GM12891 (cell line): Measurements from ENCODE around the gene ENTPD5. TPM values are rescaled to one million over a fixed set of nuclear protein-coding genes. Genes with fewer than 3 reads are reported as not detected.

ENCODE experiments used
- DNase-seq: peaks from one replicate; pipeline ENCODE4 v3.0.0; 2011; ENCODE audit warnings: low spot score; ENCODE audit not compliant: insufficient read length
- FAIRE-seq: peaks from 2 replicates; lab custom pipeline; 2011; peaks lifted over from hg19 to GRCh38; lab: Jason Lieb, UNC
- PAX5 ChIP-seq: IDR thresholded peaks from 2 replicates; pipeline ENCODE4 v1.6.1; 2011; ENCODE audit warnings: low read length, moderate library complexity, mild to moderate bottlenecking; ENCODE audit not compliant: insufficient read depth, severe bottlenecking
- POLR2A ChIP-seq: IDR thresholded peaks from 2 replicates; pipeline ENCODE4 v1.6.1; 2011; ENCODE audit warnings: low read depth, low read length, control low read depth
- POLR2AphosphoS5 ChIP-seq: IDR thresholded peaks from 2 replicates; pipeline ENCODE4 v1.6.1; 2011; ENCODE audit warnings: low read depth, low read length, control low read depth
- POU2F2 ChIP-seq: IDR thresholded peaks from 2 replicates; pipeline ENCODE4 v1.6.1; 2011; ENCODE audit warnings: low read depth, mild to moderate bottlenecking, control low read depth, low read length, moderate library complexity
- SPI1 ChIP-seq: IDR thresholded peaks from 2 replicates; pipeline ENCODE4 v1.6.1; 2011; ENCODE audit warnings: low read depth, low read length, control low read depth
- TAF1 ChIP-seq: IDR thresholded peaks from 2 replicates; pipeline ENCODE4 v1.6.1; 2011; ENCODE audit warnings: low read depth, low read length, control low read depth
- polyA plus RNA-seq: library from polyadenylated mRNA; unstranded; fragments of >200 nt; gene quantifications from one replicate; pipeline ENCODE4 v1.2.1, GENCODE V29; 2012; ENCODE audit warnings: low read depth, missing spikeins, inconsistent platforms; ENCODE audit not compliant: missing spikeins

ENTPD5 gene
- 4.5 TPM for polyA plus RNA-seq

- peak; percentile 99 for FAIRE-seq
- TF ChIP-seq TAF1 (peak; percentile 41; the same call in 1 of the 2 replicates), POLR2AphosphoS5 (peak; percentile 54; the same call in 1 of the 2 replicates), POLR2A (peak; percentile 44; the same call in 1 of the 2 replicates), POU2F2 (no peak), SPI1 (no peak), PAX5 (no peak)
- peak; percentile 91 for DNase-seq
Measured at GRCh38 chr14:74018586-74019407, at the start of gene ENTPD5, which contains the start of gene BBOF1. Gene ENTPD5 (minus strand): TSS chr14:74019288. CDS start chr14:73988102, 31,186 bp downstream. Gene BBOF1 (plus strand): TSS chr14:74019349. CDS start chr14:74019479, 130 bp downstream.

- DNase-seq (no peak), FAIRE-seq (no peak)
- TF ChIP-seq POLR2AphosphoS5 (no peak), SPI1 (no peak), POLR2A (no peak), POU2F2 (no peak), PAX5 (no peak), TAF1 (no peak)
Measured at GRCh38 chr14:74065746-74066575, 46.9 kb upstream of the ENTPD5 start.

- TF ChIP-seq POLR2AphosphoS5 (no peak), POLR2A (no peak), TAF1 (no peak), PAX5 (no peak), SPI1 (no peak), POU2F2 (no peak)
- DNase-seq, result no peak
- no peak for FAIRE-seq
Measured at GRCh38 chr14:74064883-74065282, 45.8 kb upstream of the ENTPD5 start.

- FAIRE-seq (no peak), DNase-seq (no peak)
- TF ChIP-seq TAF1 (no peak), SPI1 (no peak), PAX5 (no peak), POU2F2 (no peak), POLR2AphosphoS5 (no peak), POLR2A (no peak)
Measured at GRCh38 chr14:74064426-74064825, 45.3 kb upstream of the ENTPD5 start.

- FAIRE-seq (no peak), DNase-seq (no peak)
- no peak for TF ChIP-seq TAF1
- no peak for TF ChIP-seq POLR2AphosphoS5
- no peak for TF ChIP-seq POLR2A
- TF ChIP-seq PAX5, result no peak
Measured at GRCh38 chr14:74062809-74063150, 43.7 kb upstream of the ENTPD5 start.

- TF ChIP-seq POU2F2 (no peak), SPI1 (peak; percentile 77), TAF1 (no peak)
- DNase-seq (peak; percentile 15), FAIRE-seq (no peak)
Measured at GRCh38 chr14:74049876-74050495, 30.9 kb upstream of the ENTPD5 start.

GRCh38 chr14:74048281-74048680, 29.2 kb upstream of the ENTPD5 start:
- DNase-seq, result no peak
- no peak for TF ChIP-seq PAX5
- TF ChIP-seq SPI1, result no peak
- no peak for TF ChIP-seq TAF1
- TF ChIP-seq POLR2A, result no peak
- TF ChIP-seq POLR2AphosphoS5, result no peak
- TF ChIP-seq POU2F2, result no peak
- FAIRE-seq, result no peak

- DNase-seq (no peak), FAIRE-seq (no peak)
- TF ChIP-seq PAX5 (no peak), TAF1 (no peak), POU2F2 (no peak), POLR2A (no peak), SPI1 (no peak), POLR2AphosphoS5 (no peak)
Measured at GRCh38 chr14:74045522-74045921, 26.4 kb upstream of the ENTPD5 start.

GRCh38 chr14:74042296-74042695, 23.2 kb upstream of the ENTPD5 start:
- TF ChIP-seq TAF1 (no peak), SPI1 (no peak), POLR2A (no peak), POLR2AphosphoS5 (no peak), POU2F2 (no peak), PAX5 (no peak)
- no peak for FAIRE-seq
- no peak for DNase-seq
